IPS-15b (cell line): ENCODE results near the gene SYNPO.

Source experiments
- H3K27me3 ChIP-seq: one replicate; pipeline ENCODE4 v1.6.1; 2013; ENCODE audit warnings: low read length; ENCODE audit not compliant: control insufficient read depth, insufficient read depth
- H3K36me3 ChIP-seq: one replicate; pipeline ENCODE4 v1.6.1; 2013; ENCODE audit warnings: low read length; ENCODE audit not compliant: control insufficient read depth, insufficient read depth
- H3K4me1 ChIP-seq: one replicate; pipeline ENCODE4 v1.6.1; 2013; ENCODE audit warnings: mild to moderate bottlenecking, low read length; ENCODE audit not compliant: control insufficient read depth, insufficient read depth
- H3K4me3 ChIP-seq: one replicate; pipeline ENCODE4 v1.5.1; 2013; ENCODE audit warnings: low read depth, low read length
- H3K9ac ChIP-seq: one replicate; pipeline ENCODE4 v1.6.1; 2013; ENCODE audit warnings: low read depth, mild to moderate bottlenecking, low read length
- H3K9me3 ChIP-seq: one replicate; pipeline ENCODE4 v1.6.1; 2013; ENCODE audit warnings: mild to moderate bottlenecking, low read length; ENCODE audit not compliant: control insufficient read depth, insufficient read depth

Gene SYNPO

DNA sequence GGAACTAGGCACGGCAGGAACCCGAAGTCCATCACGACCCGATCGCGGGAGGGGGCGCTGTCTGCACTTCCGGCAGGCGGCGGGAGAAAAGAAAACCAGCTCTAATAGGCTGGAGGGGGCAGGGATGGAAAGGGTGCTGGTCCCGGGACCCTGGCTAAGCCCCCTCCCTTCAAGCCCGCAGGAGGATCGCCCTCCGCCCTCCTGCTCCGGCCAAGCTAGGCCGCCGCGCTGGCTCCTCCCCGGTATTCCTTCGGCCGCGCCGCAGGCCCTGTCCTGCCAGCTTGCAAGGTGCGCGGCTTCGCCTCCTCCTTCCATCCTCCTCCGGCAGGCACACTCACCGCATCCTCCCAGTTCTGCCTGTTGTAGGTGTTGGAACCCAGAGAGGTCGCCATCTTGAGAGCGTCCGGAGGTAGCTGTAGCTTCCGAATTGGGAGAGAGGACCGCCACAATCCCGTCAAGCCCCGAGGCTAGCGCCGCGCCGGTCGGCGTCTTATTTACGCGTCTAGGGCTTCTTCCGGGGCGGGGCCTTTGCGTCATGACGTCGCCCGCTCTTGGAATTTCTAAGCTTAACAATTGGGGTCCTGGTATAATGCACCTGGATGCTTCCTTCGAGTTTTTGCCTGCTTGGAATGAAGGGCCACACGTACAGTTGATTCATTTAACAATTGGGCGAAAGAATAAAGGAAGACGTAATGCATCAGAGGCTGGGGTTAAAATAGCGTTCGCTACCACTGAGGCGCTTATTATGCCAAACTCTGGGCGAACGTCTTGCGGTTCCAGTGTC is 60.3 kb downstream of the SYNPO start, which contains the start of gene RBM22:
Gene RBM22 (minus strand): TSS at position 469 of the 784 bp plus-strand sequence. CDS start 77 bp downstream, at position 392.
- Histone ChIP-seq H3K27me3 (no peaks in the 10 kb centered on the region), H3K4me3 (peak within 1 kb of the TSS; percentile 95), H3K4me1 (peaks cover 7% of the 10 kb centered on the region), H3K9me3 (no peaks in the 10 kb centered on the region), H3K9ac (peak within 1 kb of the TSS; percentile 95), H3K36me3 (peaks cover 19% of the 10 kb centered on the region)

DNA sequence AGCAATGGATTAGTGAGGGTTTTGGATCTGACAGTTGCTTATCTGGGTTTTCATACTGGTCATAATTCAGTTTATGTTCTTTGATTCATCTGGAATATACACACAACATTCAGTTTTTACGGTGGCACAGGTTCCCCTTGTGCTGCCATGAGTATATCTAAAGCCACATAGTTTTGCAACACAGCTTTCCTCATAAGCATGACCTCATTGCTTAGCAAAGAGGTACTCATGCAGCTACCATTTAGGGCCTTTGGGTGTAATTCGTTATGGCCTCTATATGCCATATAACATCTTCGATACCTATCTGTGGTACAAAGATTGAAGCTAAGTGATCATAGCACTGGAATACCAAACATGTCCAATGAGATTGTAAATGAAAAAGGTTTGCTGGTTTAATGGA is 63.3 kb downstream of the SYNPO start:
- no peaks in the 10 kb centered on the region for H3K36me3 ChIP-seq
- peaks cover 14% of the 10 kb centered on the region for H3K4me1 ChIP-seq
- H3K27me3 ChIP-seq, result no peaks in the 10 kb centered on the region
- no peaks in the 10 kb centered on the region for H3K9me3 ChIP-seq
- no peak overlapping the region for H3K9ac ChIP-seq
- H3K4me3 ChIP-seq, result no peak overlapping the region

DNA sequence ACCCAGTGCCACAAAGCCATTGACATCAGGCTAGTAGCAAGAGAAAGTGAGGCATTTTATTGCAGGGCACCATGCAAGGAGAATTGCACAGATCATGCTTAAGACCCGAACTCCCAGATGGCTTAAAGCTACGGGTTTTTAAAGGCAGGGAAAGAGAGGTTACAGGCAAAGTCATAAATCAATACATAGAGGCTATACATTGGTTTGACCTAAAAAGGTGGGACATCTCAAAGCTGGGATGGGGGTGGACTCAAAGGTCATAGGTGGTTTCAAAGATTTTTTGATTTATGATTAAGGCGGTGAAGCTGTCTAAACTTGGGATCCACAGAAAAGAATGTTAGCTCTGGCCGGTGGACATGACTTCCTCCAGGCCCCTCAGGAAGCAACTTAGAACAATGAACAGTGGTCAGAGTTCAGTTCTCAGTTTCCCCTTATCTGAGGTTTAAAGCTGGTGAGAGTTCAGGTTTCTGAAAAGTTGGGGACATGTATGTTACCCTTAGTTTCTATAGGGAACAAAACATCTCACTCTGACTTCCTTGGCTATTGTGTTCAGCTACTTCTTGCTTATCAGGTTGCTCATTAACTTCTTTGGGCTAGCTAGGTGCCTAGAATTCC is 66.4 kb downstream of the SYNPO start:
- Histone ChIP-seq H3K27me3 (no peaks in the 10 kb centered on the region), H3K4me3 (no peak overlapping the region), H3K4me1 (peaks cover 12% of the 10 kb centered on the region), H3K9me3 (no peaks in the 10 kb centered on the region), H3K9ac (no peak overlapping the region), H3K36me3 (peaks cover 4% of the 10 kb centered on the region)
